ENCODE measurements around the gene SLC19A1.

DNA sequence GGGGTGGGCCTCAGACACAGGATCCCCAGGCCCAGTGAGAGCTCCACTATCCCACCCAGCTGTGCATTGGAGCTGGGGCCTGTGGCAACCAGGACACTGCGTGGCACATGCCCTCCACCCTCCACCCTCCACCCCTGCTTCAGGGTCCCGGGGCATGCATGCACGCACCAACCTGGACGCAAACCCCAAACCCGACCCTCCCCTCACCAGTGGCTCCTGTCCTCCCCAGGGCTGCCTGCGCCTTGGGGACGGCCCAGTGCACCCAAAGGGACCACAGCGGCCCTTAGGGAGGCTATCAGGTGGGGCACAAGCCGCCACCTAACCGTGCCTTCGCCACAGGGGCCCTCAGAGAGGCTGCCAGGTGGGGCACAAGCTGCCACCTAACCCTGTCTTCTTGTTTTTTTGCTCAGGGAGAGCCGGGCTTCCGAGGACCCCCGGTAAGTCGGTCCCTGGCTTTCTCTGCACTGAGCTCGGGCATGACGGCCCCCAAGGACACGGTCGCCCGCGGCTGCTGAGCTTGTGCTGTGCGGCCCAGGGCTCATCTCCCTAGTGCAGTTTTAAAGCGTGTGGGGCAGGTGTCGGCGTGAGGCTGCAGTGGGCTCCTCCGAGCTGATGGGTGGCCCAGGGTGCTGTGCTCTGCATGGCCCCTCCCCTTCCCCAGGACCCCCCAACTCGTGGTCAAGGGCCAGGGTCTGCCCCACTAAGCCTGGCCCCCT lies 47.9 kb downstream of the SLC19A1 start:
- TF ChIP-seq CTCF (conservative IDR thresholded peaks at IDR 0.05 in 1 of 2, IDR thresholded peaks at IDR 0.05 in 1 of 2; ENCODE audit: low read depth in 1 of 2, low read length in 2 of 2): no peak
- no peak for TF ChIP-seq EZH2 (IDR thresholded peaks at IDR 0.05; ENCODE audit: low read length, missing control alignments)
